IMR-90 (cell line): ENCODE results near the gene TP53TG3C. TPM values are rescaled to one million over a fixed set of nuclear protein-coding genes. Genes with fewer than 3 reads are reported as not detected.
"Not testable (repeated sequence)": the region's sequence is repeated elsewhere in the genome, so short reads cannot be mapped to it uniquely, and the experiment has no call there.

ENCODE experiments used
- ATAC-seq: fragments of 200-7000 bp; cut with Tn5 transposase; 2 replicates; pipeline ENCODE4 v1.9.1; 2020; ENCODE audit warnings: low read depth, mild to moderate bottlenecking, moderate library complexity
- Bru-seq: library from RNA; stranded (reverse); fragments of 400-500 nt; gene quantifications from one replicate; lab custom pipeline; 2021; lab: Mats Ljungman, UMichigan
- BruChase-seq, 2 experiments: library from RNA; stranded (reverse); fragments of 400-500 nt; gene quantifications; one replicate each; lab custom pipeline; 2021; lab: Mats Ljungman, UMichigan
- BruUV-seq: library from RNA; stranded (reverse); fragments of 400-500 nt; replicated peaks from 2 replicates; lab custom pipeline; 2021; lab: Mats Ljungman, UMichigan
- CTCF ChIA-PET: fragments of 300-600 bp; formaldehyde crosslinking; extraction: SDS; loops from one replicate; lab custom pipeline; 2021; ENCODE audit warnings: antibody characterized with exemption; lab: Yijun Ruan, JAX
- POLR2A ChIA-PET: fragments of 300-600 bp; sonication (Branson Sonifier 250); formaldehyde crosslinking; loops from one replicate; lab custom pipeline; 2022; ENCODE audit warnings: antibody characterized with exemption; ENCODE audit not compliant: unreplicated experiment; lab: Charles Lee
- DNase-seq: peaks from one replicate; pipeline ENCODE4 v3.0.0; 2013
- H2AFZ ChIP-seq: replicated peaks from 2 replicates; pipeline ENCODE3; 2013; ENCODE audit warnings: low read length, mild to moderate bottlenecking; ENCODE audit not compliant: poor library complexity
- H2AK5ac ChIP-seq: 2 replicates; pipeline ENCODE4 v1.6.1; 2013; ENCODE audit warnings: low read depth, low read length, inconsistent platforms
- H2AK9ac ChIP-seq: replicated peaks from 2 replicates; pipeline ENCODE3; 2013; ENCODE audit warnings: mild to moderate bottlenecking, low read depth, low read length, moderate library complexity; ENCODE audit not compliant: poor library complexity
- H2BK120ac ChIP-seq: 2 replicates; pipeline ENCODE4 v1.6.1; 2013; ENCODE audit warnings: low read depth, low read length, inconsistent platforms
- H2BK15ac ChIP-seq: 3 replicates; pipeline ENCODE4 v1.6.1; 2013; ENCODE audit warnings: low read depth, low read length, inconsistent platforms
- H2BK20ac ChIP-seq: 2 replicates; pipeline ENCODE4 v1.6.1; 2013; ENCODE audit warnings: low read depth, mild to moderate bottlenecking, inconsistent platforms, low read length, moderate library complexity
- H2BK5ac ChIP-seq: 2 replicates; pipeline ENCODE4 v1.6.1; 2013; ENCODE audit warnings: mild to moderate bottlenecking, low read depth, low read length, inconsistent platforms; ENCODE audit not compliant: poor library complexity, severe bottlenecking
- H3K14ac ChIP-seq: replicated peaks from 2 replicates; pipeline ENCODE4 v1.6.1; 2013; ENCODE audit warnings: low read depth, low read length, inconsistent platforms
- H3K18ac ChIP-seq: 2 replicates; pipeline ENCODE4 v1.6.1; 2013; ENCODE audit warnings: low read depth, low read length, control low read depth
- H3K23ac ChIP-seq: 2 replicates; pipeline ENCODE4 v1.6.1; 2013; ENCODE audit warnings: low read depth, low read length, inconsistent platforms
- H3K27ac ChIP-seq: 2 replicates; pipeline ENCODE4 v1.5.1; 2013; ENCODE audit warnings: mild to moderate bottlenecking, control low read depth, low read length; ENCODE audit not compliant: insufficient read depth
- H3K27me3 ChIP-seq: 2 replicates; pipeline ENCODE4 v1.6.1; 2013; ENCODE audit warnings: low read length; ENCODE audit not compliant: control insufficient read depth, insufficient read depth
- H3K36me3 ChIP-seq: 2 replicates; pipeline ENCODE4 v1.6.1; 2013; ENCODE audit warnings: low read length, mixed read lengths; ENCODE audit not compliant: control insufficient read depth, insufficient read depth
- H3K4ac ChIP-seq: 2 replicates; pipeline ENCODE4 v1.6.1; 2013; ENCODE audit warnings: low read depth, low read length, inconsistent platforms
- H3K4me1 ChIP-seq: 2 replicates; pipeline ENCODE4 v1.6.1; 2013; ENCODE audit warnings: low read length, mixed read lengths; ENCODE audit not compliant: control insufficient read depth, insufficient read depth
- H3K4me2 ChIP-seq: 2 replicates; pipeline ENCODE4 v1.6.1; 2013; ENCODE audit warnings: low read depth, mild to moderate bottlenecking, control low read depth, low read length, moderate library complexity
- H3K4me3 ChIP-seq: 2 replicates; pipeline ENCODE4 v1.5.1; 2013; ENCODE audit warnings: low read depth, mild to moderate bottlenecking, control low read depth, low read length, moderate library complexity; ENCODE audit not compliant: insufficient read depth
- H3K56ac ChIP-seq: 2 replicates; pipeline ENCODE4 v1.6.1; 2013; ENCODE audit warnings: low read length, inconsistent platforms; ENCODE audit not compliant: insufficient read depth; ENCODE audit errors: extremely low read depth
- H3K79me1 ChIP-seq, 2 experiments: 2 replicates each; pipeline ENCODE4 v1.6.1; 2013; ENCODE audit warnings: low read length in 2 of 2, inconsistent platforms in 1 of 2, low read depth in 1 of 2
- H3K9ac ChIP-seq: 2 replicates; pipeline ENCODE4 v1.6.1; 2013; ENCODE audit warnings: low read depth, low read length, control low read depth
- H3K9me1 ChIP-seq: 2 replicates; pipeline ENCODE4 v1.6.1; 2013; ENCODE audit warnings: low read length, inconsistent platforms; ENCODE audit not compliant: insufficient read depth
- H3K9me3 ChIP-seq: 2 replicates; pipeline ENCODE4 v1.6.1; 2013; ENCODE audit warnings: low read length; ENCODE audit not compliant: control insufficient read depth, insufficient read depth
- H4K20me1 ChIP-seq: 2 replicates; pipeline ENCODE4 v1.6.1; 2013; ENCODE audit warnings: low read length, inconsistent platforms; ENCODE audit not compliant: insufficient read depth
- H4K5ac ChIP-seq: 2 replicates; pipeline ENCODE4 v1.6.1; 2013; ENCODE audit warnings: mild to moderate bottlenecking, low read depth, low read length, control low read depth
- H4K8ac ChIP-seq, 2 experiments: 2 replicates each; pipeline ENCODE4 v1.6.1; 2013; ENCODE audit warnings: low read depth in 2 of 2, low read length in 2 of 2, control low read depth in 1 of 2, inconsistent platforms in 1 of 2
- H4K91ac ChIP-seq: 2 replicates; pipeline ENCODE4 v1.6.1; 2013; ENCODE audit warnings: low read depth, low read length, inconsistent platforms; ENCODE audit not compliant: insufficient read depth
- WGBS, 2 experiments: methylation state at CpG; one replicate each; pipeline versions ENCODE4 v1.1.5 to v1.1.7; 2013; ENCODE audit warnings: missing lambda C conversion rate in 2 of 2; ENCODE audit not compliant: insufficient read length in 1 of 2; ENCODE audit errors: extremely low coverage in 2 of 2; 5-methylcytosine and 5-hydroxymethylcytosine counted together
- dilution Hi-C: fragments of 300-500 bp; cut with HindIII; formaldehyde crosslinking; loops from one replicate; pipeline ENCODE4 v1.14.3; 2018; ENCODE audit warnings: low sequenced_read_pairs; ENCODE audit not compliant: unreplicated experiment
- in situ Hi-C: fragments of 300-500 bp; cut with MboI; formaldehyde crosslinking; loops from 3 replicates; pipeline ENCODE4 v1.14.3; 2019; ENCODE audit warnings: low sequenced_read_pairs, inconsistent platforms, mixed read lengths
- intact Hi-C: fragments of 100-400 bp; cut with micrococcal nuclease; formaldehyde crosslinking; loops from 2 replicates; pipeline ENCODE4 v1.10.0; 2022
- long read RNA-seq: library from polyadenylated mRNA; unstranded; transcript quantifications from one replicate; pipeline ENCODE4 v2.0.0, GENCODE V29; 2021; ENCODE audit not compliant: unreplicated experiment
- microRNA-seq, 2 experiments: library from miRNA; stranded (forward) in 1 of 2; unstranded in 1 of 2; fragments of 10-50 nt in 1 of 2; fragments of <30 nt in 1 of 2; gene quantifications in 1 of 2; microRNA quantifications in 1 of 2; one replicate each; pipeline versions ENCODE3 to v1.1.0; 2013 to 2020; ENCODE audit not compliant: insufficient read depth in 1 of 2, insufficient read length in 1 of 2, unreplicated experiment in 1 of 2
- polyA plus RNA-seq, 3 experiments: library from polyadenylated mRNA; depleted of rRNA; stranded (reverse); fragments of >200 nt; gene quantifications; 2 replicates each; pipeline ENCODE4 v1.2.3, GENCODE V29; 2012; ENCODE audit warnings: low replicate concordance in 1 of 3
- small RNA-seq, 5 experiments: library from RNA; depleted of rRNA; stranded (forward); fragments of <200 nt; gene quantifications; one replicate each; pipeline ENCODE3, GENCODE V24; 2012
- total RNA-seq: library from RNA; depleted of rRNA; stranded (reverse); fragments of >200 nt; gene quantifications from 2 replicates; pipeline ENCODE4 v1.2.3, GENCODE V29; 2012; rRNA removed

Gene TP53TG3C, protein sequence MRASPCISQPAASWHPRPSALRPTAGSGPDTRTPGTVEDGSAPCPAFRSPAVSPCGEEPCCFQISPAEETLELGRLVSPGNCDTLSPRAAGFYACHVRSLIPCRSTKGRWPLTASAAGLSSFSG
- not detected in 2 replicates for total RNA-seq
- not detected in 2 replicates for polyA plus RNA-seq (2012; rRNA removed)
- not detected in 2 replicates for polyA plus RNA-seq (2012; cell fraction: cytosol; rRNA removed)
- not detected in 2 replicates for polyA plus RNA-seq (2012; cell fraction: nucleus; rRNA removed; ENCODE audit: low replicate concordance)
- Bru-seq, nascent RNA = not detected
- BruChase-seq, experiment 1, labeled RNA remaining after a 6-hour chase = not detected
- BruChase-seq, experiment 2, labeled RNA remaining after a 2-hour chase = not detected
- long read RNA-seq = 0 reads

DNA sequence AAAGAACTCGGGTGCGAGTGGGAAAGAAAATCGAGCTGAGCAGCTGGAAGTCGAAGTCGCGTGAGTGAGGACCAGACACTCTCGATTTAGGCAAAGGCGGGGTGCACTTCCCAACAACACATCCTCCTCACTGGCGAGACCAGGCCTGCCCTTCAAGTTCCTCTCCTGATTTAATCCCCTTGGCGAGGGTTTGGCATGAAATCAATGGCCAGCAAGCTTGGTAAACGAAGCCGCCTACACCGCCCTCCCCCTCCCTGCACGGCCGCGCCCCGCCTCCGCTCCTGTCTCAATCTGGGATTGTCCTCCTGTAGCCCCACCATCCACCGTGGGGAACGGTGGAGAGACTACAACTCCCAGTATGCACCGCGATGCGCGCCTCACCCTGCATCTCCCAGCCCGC lies at the start of gene TP53TG3C:
Gene TP53TG3C, plus strand, starts transcription at position 301 of the 400 bp plus-strand sequence. Its CDS starts 68 bp downstream, at position 369.
- in situ Hi-C loops, CTCF ChIA-PET, H3K9me3 ChIP-seq, H2BK120ac ChIP-seq, DNase-seq, H4K8ac ChIP-seq, H3K23ac ChIP-seq, H3K14ac ChIP-seq, H3K4me2 ChIP-seq, H3K27me3 ChIP-seq, H4K5ac ChIP-seq, H2BK20ac ChIP-seq, BruUV-seq, H3K18ac ChIP-seq, H2BK15ac ChIP-seq, dilution Hi-C loops, H3K4me1 ChIP-seq, H3K36me3 ChIP-seq, H3K4me3 ChIP-seq, H3K27ac ChIP-seq, H3K79me1 ChIP-seq, H2AK9ac ChIP-seq, POLR2A ChIA-PET, H4K20me1 ChIP-seq, H3K4ac ChIP-seq, H3K9me1 ChIP-seq, H2AK5ac ChIP-seq, H2AFZ ChIP-seq, ATAC-seq, H3K56ac ChIP-seq, H2BK5ac ChIP-seq, H3K9ac ChIP-seq, H4K91ac ChIP-seq, intact Hi-C loops: not testable (repeated sequence)
- no CpG with 5 or more reads among the region's 25 CpGs for WGBS, 2 experiments

Small RNA genes within 50 kb of the gene (microRNA-seq; reads per million reads assigned to microRNA genes)
- gene AC138869.1 (ENCODE audit: insufficient read depth, insufficient read length) = not detected

Small RNA genes within 50 kb of the gene (small RNA-seq; reads per million reads assigned to genes)
- gene AC138869.1 = 0 reads per million in 5 experiments

Other genes with a start within 250 kb of the TP53TG3C start
- not detected in 2 replicates for gene TP53TG3E, start 110.1 kb downstream of the TP53TG3C start, total RNA-seq
- gene TP53TG3E, start 110.1 kb downstream of the TP53TG3C start, polyA plus RNA-seq (2012; rRNA removed) = 0.03 TPM in 1 of 2 replicates, not detected in the other
- gene TP53TG3B, start 166.6 kb downstream of the TP53TG3C start, total RNA-seq = not detected in 2 replicates
- gene TP53TG3B, start 166.6 kb downstream of the TP53TG3C start, polyA plus RNA-seq (2012; rRNA removed) = not detected in 2 replicates